Measurements from ENCODE around the gene GMEB1. TPM values are rescaled to one million over a fixed set of nuclear protein-coding genes. Genes with fewer than 3 reads are reported as not detected.
"Not testable (repeated sequence)": the region's sequence is repeated elsewhere in the genome, so short reads cannot be mapped to it uniquely, and the experiment has no call there.

Gene GMEB1
- polyA plus RNA-seq (ENCODE audit: insufficient read length in 3 of 3): 10 to 100 TPM; 17.1 to 19.1 (median 19.0) TPM

DNA sequence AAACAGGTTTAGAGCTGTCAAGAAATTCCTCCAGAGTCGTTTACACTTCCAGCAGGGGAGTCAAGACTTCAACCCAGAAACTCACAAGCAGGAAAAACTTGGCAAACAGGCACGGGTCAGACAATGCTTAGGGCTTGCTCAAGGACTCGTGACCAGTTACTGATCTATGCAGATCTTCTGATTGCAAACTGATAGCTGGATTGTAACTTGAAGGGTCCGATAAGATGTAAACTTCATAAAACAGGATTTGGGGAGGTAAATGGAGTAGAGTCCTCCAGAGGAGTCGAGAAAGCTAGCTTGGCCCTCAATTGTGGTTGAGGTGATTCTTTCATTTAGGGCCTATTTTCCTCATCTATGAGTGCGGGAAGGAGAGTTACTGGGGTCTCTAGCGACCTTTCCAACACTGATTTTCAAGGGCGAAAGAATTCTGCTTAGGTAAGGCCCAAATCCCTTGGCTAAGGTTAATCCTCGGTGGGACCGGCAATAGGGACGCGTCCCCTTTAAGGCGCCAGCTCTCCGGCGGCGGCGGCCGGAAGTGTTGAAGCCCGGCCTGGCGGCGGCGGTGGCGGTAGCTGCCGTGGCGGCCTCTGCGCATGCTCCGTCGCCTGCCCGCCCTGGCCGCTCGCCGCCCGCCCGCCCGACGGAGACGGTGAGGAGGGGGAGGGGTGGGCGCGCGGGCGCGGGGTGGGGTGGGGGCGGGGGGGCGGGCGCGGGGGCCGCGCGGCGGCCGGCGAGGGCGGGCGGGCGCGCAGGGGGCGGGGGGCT lies at the start of gene GMEB1:
Gene GMEB1 (plus strand): TSS at position 594 of the 765 bp plus-strand sequence. CDS start 14,829 bp downstream, outside the sequence.
- DNase-seq (ENCODE audit: low read depth in 3 of 3, low spot score in 2 of 3): peak; percentile 63 to 68 (median 64)

DNA sequence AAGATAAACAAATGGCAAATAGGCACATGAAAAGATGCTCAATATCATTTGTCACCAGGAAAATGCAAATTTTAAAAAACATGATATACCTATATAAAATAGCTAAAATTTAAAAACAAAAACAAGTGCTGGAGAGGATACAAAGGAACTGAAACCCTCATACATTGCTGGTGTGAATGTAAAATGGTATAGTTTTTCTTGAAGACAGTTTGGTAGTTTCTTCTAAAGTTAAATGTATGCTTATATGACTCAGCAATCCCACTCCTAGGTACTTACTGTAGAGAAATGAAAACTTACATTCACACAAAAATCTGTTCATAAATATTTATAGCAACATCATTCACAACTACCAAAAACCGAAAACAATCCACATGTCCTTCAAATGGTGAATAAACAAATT lies 36.9 kb upstream of the GMEB1 start:
- DNase-seq (ENCODE audit: low read depth in 3 of 3, low spot score in 2 of 3): no peak

GRCh38 chr1:28632560-28632959 lies 36.0 kb upstream of the GMEB1 start:
- no peak for DNase-seq (ENCODE audit: low read depth in 3 of 3, low spot score in 2 of 3)

- no peak for DNase-seq (ENCODE audit: low read depth in 3 of 3, low spot score in 2 of 3)
These were observed 27.8 kb upstream of the GMEB1 start for GRCh38 chr1:28640766-28641165.

DNA sequence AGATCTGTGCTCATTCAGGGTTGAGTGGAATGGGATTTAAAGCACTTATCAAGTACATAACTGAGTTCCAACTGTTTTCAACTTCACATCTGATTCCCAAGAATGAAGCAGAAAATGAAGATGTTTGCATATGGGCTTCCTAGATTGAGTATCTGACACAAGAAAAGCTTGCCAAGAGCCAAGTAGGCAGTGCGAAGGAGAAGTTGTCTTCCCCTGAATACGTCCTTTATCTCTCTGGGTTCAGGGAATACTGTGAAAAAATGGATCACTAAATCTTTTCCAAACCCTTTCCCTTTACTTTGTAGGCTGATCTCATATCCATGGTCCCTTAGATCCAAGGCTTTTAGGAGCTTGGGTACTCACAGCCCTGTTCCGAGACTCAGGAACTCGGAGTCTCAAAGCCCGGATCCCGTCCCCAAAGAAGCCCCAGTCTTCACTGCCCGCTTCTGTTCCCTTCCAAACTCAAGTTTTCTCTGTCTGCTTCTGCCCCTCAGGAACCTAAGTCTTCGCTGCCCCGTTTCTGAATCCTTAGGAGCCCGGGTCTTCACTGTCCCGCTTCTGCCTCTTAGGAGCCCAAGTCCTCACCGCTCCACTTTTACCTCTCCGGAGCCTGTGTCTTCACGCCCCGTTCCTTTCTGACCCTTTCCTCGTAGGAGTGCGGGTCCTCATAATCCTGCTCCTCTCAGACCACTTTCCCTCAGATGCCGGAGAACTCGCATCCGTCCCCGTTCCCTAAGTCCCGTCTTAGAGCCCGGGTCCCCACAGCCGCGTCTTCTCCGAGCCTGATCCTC lies 26.3 kb upstream of the GMEB1 start:
- peak in 1 of 3 donors; percentile 19 for DNase-seq (ENCODE audit: low read depth in 3 of 3, low spot score in 2 of 3)

- peak; percentile 89 to 93 (median 91) for DNase-seq (ENCODE audit: low read depth in 3 of 3, low spot score in 2 of 3)
These were observed 25.5 kb upstream of the GMEB1 start, which contains the start of gene TAF12 for GRCh38 chr1:28642847-28643635. Gene TAF12 (minus strand): TSS chr1:28643067. CDS start chr1:28622081, 20,986 bp downstream.

DNA sequence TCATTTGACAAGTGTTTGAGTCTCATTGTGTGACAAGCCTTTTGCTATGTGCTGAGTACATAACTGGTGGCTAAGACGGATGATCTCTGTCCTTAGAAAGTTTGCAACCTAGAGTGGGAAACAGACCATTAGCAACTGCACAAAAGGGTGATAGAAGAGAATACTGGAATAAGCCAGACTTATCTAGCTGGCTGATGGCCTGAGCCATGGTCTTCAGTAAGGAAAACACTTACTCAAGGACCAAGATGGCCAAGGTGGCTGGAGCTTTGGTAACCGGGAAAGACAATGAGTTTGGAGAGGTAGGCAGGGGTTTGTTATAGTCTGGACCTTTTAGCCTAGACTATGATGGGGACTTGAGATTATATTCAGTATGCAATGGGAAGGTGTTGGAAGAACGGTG lies 24.1 kb upstream of the GMEB1 start:
- DNase-seq (ENCODE audit: low read depth in 3 of 3, low spot score in 2 of 3): no peak

- DNase-seq (ENCODE audit: low read depth in 3 of 3, low spot score in 2 of 3): not testable (repeated sequence)
These were observed 23.2 kb upstream of the GMEB1 start for GRCh38 chr1:28645406-28645805.

DNA sequence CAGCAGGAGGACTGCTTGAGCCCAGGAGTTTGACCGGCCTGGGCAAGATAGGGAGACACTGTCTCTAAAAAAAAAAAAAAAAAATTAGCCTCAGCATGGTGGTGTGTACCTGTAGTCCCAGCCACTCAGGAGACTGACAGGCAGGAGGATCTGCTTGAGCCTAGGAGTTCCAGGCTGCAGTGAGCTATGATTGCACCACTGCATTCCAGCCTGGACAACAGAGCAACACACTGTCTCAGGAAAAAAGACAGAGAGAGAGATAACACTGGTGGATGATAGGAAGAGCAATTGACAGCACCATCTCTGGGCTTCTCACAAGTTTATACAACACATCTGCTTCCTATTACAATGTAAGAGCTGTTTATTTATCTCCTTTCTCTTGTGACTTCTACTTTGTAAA lies 22.5 kb upstream of the GMEB1 start:
- no peak for DNase-seq (ENCODE audit: low read depth in 3 of 3, low spot score in 2 of 3)

- peak in 1 of 3 donors; percentile 95 for DNase-seq (ENCODE audit: low read depth in 3 of 3, low spot score in 2 of 3)
These were observed 20.5 kb upstream of the GMEB1 start for GRCh38 chr1:28648008-28648473.

DNA sequence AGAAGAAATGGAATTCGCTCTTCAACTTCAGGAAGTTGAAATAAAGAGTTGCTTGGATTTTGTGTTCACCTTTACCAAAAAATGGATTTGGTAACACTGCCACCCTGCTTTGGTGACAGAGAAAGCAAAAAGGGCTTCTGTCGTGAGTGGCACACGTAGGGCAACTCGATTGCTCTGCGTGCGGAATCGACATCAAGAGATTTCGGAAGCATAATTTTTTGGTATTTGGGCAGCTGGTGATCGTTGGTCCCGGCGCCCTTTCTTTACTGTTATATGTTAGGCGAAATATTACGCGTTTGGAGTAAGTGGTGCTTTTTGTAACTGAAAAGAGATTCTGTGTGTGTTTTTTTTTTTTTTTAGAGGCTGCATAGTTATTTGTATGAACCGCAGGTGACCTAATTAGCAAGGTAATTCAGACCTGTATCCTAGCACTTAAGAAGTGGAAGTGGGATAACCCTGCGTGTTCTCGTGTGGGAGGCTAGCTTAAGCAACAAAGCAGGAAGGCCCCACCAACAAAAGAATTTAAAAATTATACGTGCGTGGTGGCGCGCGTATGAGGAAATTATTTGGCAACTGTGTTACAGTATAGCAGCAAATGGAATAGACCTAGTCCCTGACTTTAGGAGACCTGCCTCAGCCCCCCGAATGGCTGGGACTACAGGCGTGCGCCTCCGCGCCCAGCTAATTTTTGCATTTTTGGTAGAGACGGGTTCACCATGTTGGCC lies 19.9 kb upstream of the GMEB1 start, which contains the start of gene RNU11:
Gene RNU11 (plus strand): TSS at position 127 of the 725 bp plus-strand sequence.
- DNase-seq (ENCODE audit: low read depth in 3 of 3, low spot score in 2 of 3): peak; percentile 94 to 98 (median 97)

DNA sequence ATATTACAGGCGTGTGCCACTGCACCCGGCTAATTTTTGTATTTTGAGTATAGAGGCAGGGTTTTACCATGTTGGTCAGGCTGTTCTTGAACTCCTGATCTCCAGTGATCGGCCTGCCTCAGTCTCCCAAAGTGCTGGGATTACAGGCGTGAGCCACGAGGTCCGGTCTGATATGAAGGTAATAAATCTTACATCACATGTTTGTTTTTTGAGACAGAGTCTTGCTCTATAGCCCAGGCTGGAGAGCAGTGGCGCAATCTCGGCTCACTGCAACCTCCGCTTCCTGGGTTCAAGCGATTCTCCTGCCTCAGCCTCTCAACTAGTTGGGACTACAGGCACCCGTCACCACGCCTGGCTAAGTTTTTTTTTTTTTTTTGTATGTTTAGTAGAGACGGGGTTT lies 15.5 kb upstream of the GMEB1 start:
- not testable (repeated sequence) for DNase-seq (ENCODE audit: low read depth in 3 of 3, low spot score in 2 of 3)

- DNase-seq (ENCODE audit: low read depth in 3 of 3, low spot score in 2 of 3): not testable (repeated sequence)
These were observed 14.7 kb upstream of the GMEB1 start for GRCh38 chr1:28653870-28654269.

DNA sequence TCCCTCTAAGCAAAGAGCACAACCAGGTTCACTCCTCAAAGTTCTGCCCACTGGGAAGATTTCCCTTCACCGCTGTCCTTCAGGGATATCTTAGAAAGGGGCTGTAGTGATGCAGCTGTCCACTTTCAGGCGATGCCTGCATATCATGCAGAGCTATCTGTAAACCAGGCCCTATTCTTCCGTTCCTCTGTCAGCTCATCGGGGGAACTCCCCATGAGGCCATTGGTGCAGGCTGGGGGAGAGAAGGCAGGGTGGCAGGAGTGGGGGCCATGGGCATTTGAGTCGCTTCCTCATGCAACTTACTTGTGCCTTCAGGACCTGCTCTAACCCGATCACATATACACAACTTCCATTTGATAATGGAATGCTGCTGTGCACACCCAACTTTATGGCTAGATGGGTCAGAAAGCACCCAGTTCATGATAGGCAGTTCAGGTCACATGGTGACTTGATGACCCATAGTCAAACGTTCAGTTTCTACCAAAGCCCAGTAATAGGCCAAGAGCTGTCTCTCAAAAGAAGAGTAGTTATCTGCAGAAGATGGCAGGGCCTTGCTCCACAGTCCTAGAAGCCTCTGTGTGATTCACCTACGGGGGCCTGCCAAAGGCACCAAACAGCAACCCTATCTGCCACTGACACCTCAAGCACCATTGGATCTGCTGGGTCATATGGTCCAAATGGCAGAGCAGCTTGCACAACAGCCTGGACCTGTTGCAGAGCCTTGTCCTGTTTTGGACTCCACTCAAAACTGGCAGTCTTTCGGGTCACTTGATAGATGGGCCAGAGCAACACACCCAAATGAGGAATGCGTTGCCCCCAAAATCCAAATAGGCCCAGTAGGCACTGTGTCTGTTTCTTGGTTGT lies 12.9 kb upstream of the GMEB1 start:
- not testable (repeated sequence) for DNase-seq (ENCODE audit: low read depth in 3 of 3, low spot score in 2 of 3)

- DNase-seq (ENCODE audit: low read depth in 3 of 3, low spot score in 2 of 3): no peak
These were observed 12.2 kb upstream of the GMEB1 start for GRCh38 chr1:28656335-28656734.

DNA sequence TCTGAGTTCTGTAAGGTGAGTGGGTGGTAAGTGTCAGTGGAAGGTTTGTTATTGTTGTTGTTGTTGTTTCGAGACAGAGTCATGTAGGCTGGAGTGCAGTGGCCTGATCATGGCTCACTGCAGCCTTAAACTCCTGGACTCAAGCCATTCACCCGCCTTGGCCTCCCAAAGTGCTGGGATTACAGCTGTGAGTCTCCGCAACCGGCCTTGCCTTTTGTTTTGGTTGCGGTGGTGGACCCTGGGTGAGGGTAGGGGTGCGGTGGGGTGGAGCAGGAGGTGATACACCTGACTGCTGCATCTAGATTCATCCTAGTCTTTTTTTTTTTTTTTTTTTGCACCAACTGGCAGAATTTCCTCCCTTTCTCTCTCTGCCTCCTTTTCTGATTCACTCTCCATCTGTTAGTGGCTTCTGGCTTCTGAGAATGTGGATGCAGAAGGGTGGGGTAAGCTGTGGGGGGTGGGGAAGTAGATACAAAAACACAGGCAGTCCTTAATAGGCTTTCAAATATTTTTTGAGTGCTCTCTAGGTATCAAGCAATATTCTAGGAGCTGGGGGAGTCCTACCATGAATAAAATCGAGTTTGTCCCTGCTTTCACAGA lies 4.6 kb upstream of the GMEB1 start:
- DNase-seq (ENCODE audit: low read depth in 3 of 3, low spot score in 2 of 3): no peak

- DNase-seq (ENCODE audit: low read depth in 3 of 3, low spot score in 2 of 3): no peak
These were observed 1.8 kb upstream of the GMEB1 start for GRCh38 chr1:28666806-28667205.

- DNase-seq (ENCODE audit: low read depth in 3 of 3, low spot score in 2 of 3): peak; percentile 29 to 49 (median 39)
These were observed 556 bp downstream of the GMEB1 start for GRCh38 chr1:28668956-28669723.
